Stimulated activated CD8-positive, alpha-beta memory T cell treated with anti-CD3 and anti-CD28 coated beads, Interleukin-15, amount 100 ng/mL, for 24 hours (primary cell): ENCODE measurements around the gene SNRPA1.

Experiments
- DNase-seq: peaks from one replicate; pipeline ENCODE4 v3.0.0-alpha.2; 2020; ENCODE audit warnings: low read depth

Gene SNRPA1

DNA sequence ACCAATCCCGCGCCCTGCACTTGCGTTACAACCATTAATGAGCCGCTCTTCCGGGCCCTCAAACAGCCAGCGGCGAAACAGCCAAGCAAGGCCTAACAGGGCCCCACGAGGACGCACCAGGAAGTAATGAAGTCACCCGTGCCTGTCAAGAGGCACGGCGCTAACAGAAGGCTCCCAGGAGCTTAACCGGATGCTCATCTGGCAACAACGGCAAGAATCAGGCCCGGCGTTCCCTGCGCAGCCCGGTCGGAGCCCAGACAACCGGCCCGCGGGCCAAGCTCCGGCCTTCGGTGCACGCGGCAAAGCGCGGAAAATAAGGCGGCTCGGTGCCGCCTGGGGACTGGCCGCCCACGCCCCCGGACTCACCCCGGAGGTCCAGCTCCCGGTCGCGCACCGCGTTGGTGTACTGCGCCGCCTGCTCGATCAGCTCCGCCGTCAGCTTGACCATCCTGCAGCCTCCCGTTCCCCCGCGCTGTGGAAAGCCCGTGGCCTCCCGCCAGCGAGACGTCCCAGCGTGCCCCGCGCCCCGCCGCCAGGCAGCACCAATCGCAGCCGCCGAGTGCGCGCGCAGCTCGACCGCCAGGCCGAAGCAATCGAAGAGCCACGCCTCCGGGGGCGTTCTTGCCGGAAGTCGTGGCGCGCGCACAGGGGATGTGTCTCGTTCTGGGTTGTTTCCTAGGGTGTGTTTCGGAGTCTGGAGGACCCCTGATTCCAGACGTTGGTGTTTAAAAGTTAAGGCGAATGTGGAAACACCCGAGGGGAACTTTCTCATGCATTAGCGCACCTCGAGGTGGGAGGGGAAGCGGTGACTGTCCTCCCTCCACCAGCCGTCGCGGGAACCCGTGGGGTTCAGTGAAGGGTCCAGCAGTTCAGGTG, at the start of gene SNRPA1:
TSS of gene SNRPA1 (minus strand) at position 518 of the 876 bp plus-strand sequence. CDS start at position 448, 70 bp downstream.
- peak; percentile 99 for DNase-seq

DNA sequence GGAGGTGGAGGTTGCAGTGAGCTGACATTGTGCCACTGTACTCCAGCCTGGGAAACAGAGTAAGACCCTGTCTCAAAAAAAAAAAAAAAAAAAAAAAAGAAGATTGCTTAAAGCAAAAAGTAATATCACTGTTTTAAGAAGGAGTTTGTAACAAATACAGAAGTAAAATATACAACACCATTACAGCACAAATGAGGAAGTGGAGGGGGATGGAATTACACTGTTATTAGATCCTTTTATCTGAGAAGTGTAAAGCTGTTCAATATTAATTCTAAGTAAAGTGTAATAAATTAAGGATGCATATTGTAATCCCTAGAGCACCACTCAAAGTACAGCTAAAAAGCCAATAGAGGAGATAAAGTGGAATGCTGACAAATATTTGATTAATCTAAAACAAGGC, 47.0 kb upstream of the SNRPA1 start:
- no peak for DNase-seq

DNA sequence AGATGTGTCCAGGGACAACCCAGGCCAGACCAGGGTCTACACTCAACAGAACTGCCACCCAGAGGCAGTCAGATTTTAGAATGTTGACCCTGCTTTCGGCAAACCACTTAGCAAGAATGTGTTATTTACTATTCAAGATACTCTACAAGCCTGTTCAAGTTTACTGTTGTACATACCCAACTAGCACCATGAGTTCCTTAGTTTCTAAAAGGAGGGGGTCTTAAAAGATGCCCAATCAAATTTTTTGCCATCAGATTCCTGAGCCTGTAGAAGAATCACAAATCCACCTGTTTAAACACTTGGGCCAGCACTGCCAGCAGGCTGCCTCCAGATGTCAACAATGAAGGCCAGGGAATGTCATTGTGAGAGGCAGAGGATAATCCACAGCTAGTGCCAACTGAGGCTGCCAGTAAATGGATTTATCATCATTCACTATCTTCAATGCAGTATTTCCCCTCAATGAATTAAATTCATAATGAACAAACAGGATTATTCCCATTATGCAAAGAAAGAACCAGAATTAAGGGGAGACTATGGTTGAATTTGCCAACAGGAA, 43.5 kb upstream of the SNRPA1 start:
- no peak for DNase-seq

DNA sequence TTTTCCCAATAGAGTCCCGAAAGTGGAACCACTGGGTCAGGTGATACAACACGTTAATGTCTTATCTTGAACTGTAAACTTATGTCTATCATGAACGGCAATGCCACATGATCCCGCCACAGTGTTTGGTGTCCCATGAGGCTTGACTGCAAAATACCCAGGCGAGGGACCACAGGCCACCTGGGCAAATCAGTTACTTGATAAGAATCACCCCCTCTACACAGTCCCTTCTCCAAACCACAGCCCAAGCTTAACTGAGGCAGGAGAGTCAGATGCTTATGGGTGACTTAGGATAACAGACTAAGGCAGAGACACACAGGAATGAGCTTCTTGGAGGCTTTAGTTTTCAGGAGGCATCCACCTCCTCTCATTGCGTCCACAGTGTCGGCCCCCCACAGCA, 42.9 kb upstream of the SNRPA1 start:
- DNase-seq, result no peak

DNA sequence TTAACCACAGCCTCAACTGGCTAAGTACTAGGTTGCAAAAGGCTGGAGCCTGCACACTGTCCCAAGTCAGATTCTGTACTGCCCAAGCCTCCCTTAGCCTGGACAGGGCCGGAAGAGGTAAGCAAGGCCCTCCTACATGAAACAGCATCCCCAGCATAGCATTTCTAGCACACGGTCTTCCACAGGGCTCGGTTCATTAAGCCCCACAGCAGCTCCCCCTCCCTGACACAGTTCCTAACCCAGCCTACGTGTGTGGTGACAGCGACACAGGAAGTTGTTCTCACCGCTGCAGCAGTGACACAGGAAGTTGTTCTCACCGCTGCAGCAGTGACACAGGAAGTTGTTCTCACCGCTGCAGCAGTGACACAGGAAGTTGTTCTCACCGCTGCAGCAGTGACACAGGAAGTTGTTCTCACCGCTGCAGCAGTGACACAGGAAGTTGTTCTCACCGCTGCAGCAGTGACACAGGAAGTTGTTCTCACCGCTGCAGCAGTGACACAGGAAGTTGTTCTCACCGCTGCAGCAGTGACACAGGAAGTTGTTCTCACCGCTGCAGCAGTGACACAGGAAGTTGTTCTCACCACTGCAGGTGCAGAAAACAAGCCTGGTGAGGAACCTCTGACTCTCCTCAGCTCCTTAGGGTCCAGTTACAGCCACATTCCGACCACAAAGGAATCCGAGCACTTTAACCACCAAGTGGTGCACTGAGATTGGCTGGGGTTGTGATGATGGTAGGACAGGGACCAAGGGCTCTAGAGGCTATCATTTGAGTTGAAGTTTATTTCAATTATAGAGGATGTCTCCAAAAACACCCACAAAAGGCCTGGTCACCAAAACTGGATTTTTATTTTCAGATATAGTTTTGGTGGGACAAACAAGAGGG, 39.1 kb upstream of the SNRPA1 start:
- peak; percentile 15 for DNase-seq

DNA sequence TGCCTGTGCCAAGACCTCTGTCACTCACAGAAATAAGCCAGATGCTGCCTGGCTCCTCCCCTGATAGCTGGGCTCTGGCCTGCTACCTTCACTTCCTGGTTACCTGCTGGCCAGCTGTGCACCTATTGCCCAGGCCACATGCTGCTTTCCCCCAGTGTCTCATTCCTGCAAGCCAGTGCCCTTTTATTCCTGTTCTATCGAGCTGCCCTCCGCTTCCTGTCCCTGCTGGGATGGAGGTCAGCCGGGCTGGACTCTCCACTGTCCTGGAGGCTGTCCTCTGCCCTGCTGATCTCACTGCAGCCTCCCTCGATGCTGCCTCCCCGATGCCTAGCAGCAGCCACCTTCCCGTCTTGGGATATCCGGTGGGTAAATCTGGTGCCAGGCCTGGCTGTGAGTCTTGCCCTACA, 37.0 kb upstream of the SNRPA1 start:
- DNase-seq, result no peak

DNA sequence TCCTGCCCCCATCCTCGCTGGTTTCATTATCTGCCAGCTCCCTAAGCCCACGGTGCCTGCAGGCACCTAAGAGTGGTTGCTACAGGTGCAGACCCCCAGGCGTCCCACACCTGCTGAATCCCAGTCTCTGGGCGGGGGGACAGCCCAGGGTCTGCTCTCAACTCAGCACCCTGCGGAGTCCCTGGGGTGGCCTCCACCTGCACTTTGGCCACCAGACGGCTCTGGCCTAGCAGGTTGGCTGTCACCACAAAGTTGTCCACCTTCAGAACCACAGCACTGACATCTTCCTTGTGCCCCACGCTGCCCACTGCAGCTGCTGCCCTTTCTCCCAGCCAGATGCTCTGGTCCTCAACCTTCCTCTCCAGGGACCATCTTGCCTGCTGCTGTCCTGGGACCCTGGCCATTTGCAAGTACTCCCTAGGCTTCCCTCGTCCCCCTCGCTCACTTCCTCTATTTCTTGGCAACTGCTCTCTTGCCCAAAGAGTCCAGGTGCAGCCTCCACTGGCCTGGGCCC, 34.9 kb upstream of the SNRPA1 start:
- DNase-seq, result no peak

DNA sequence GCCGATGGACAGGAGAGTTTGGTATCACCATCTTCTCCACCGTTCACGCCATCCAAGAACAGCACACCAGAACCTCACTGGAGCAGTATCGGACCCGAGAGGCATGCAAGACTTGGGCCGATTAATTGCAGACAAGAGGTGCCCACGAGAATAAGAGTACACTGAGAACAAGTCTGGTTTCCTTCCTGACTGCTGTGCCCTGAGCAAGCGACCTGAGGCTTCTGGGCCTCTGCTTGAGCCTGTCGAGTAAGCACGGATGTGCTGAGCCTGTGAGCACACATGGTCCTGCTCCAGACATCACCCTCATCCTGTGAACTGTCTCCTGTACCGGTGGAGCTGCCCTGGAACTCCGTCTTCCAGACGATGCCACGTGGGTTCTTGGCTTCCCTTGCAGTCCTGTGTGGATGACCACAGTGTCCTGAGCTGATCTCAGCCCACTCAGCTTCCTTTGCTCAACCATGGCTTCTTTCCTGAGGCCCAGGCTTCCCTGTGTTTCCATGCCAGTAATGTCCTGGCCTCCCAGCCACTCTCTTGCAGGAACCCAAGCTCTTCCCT, 34.3 kb upstream of the SNRPA1 start:
- no peak for DNase-seq

DNA sequence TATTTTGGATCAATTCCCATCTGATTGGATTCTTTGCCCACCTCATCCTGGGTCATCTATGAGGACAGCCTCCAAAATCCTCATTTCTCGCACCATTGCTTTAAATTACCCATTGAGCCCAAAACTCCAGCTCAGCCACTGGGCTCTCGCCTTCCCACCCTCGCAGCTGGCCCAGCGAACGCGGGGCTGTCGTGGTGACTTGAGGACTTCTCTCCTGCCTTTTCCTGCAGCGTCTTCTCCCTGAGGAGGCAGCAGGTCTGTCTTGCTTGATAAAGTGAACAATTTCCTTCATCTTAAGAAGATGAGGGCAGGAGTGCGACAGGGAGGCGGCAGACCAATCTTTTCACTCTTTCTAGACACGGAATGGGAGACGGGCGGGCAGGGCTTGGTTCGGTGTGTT, 33.0 kb upstream of the SNRPA1 start:
- DNase-seq, result no peak

DNA sequence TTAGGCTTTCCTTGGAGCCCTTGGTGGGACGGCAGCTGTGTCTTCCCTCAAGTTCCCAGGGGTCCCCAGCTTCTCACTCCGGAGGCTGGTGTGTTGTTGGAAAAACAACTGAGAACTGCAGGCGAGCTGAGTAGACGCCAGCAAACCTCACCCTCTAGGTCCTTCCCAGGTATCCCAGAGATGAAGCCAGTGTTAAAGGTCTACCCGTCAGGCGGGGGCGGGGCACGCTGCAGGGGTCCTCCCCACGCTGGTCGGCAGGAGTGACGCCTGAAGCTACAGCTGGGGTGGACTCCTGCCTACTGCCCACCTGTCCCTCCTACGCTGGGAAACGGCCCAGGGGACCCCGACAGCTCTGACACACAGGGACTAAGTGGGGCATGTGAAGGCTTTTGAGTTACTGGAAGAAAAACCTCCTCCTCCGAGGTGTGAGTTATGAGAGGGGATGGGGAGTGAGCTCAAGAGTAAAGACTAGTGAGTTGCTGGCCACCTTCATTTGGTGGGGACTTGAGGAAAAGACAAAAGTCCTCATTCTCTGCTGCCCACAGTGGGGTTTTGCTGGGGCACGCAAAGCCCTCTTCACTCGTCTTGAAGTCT, 32.2 kb upstream of the SNRPA1 start:
- no peak for DNase-seq

DNA sequence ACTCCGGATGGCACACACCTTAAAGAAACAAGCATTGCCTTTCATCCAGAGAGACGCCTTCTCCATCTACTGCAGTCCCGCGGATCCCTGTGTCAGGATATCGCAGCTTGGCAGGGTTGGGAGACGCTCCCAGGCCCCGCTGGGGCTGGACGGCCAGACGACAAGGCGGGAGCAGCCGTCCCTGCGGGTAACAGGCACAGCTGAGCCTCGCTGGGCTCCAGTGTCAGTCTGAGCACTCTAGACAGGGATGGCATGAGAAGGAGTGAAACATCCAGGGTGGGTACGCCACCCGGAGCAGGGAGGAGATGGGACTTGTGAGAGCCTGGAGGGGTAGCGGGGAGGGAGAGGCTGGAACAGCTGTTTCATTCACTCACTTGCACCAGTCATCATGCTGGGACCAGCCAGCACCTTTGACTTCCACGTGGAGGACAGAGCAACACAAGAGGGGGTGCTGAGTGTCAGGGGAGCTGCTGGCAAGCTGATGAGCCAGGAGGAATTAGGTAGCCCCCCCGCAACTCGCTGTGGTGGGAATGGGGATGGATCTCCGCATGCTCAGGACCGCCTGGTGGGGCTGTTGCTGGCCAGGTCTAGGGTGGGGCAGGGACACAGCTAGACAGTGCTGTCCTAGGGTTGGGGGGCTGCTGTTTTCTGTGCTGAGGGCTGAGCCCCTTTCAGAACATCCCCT, 31.6 kb upstream of the SNRPA1 start:
- DNase-seq, result no peak

DNA sequence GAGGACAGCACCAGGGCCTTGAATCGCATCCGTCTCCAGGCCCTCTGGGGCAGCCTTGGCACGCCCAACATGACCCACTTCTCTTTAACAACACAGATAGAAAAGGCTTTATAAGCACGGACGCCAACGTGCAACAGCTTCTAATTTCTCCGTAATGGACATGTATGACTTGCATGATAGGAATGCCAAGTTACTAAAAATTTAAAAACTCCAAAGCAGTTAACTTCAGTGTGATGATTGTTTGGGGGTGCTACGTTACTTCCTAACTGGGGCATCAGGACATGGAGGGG, 30.9 kb upstream of the SNRPA1 start:
- DNase-seq, result no peak

DNA sequence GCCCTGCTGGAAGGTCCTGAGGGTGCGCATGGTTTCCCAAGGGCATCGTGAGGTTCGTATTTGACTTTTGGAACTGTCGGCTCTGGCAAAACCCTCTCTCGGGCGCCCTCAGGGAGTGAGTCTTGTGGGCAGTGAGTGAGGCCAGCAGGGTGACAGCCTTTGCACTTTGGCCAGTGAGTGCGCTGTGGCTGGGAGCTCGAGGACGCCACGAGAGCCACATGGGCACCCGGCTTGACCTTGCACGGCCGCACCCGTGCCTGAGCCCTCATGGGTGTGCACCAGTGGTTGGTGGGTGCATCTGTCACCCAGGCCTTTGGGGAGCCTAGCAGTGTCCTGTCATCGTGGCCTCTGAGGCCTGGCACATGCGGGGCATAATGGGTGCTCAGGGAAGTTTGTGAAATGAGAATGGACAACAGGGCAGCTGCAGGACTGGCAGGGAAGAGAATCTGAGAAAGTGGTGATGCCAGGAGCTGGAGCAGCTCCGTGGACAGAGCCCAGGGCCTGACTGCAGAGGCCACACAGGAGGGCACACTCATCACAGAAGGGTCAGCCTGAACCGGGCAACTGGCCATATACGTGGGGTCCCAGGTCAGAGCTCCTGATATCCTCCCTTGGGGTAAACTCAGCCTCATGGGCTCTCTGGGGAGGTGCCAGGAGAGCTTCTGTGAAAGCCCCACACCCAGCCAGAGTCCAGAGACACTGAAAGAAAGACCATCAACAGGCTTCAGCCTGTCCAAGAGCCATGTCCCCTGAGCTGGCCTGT, 30.4 kb upstream of the SNRPA1 start:
- no peak for DNase-seq

DNA sequence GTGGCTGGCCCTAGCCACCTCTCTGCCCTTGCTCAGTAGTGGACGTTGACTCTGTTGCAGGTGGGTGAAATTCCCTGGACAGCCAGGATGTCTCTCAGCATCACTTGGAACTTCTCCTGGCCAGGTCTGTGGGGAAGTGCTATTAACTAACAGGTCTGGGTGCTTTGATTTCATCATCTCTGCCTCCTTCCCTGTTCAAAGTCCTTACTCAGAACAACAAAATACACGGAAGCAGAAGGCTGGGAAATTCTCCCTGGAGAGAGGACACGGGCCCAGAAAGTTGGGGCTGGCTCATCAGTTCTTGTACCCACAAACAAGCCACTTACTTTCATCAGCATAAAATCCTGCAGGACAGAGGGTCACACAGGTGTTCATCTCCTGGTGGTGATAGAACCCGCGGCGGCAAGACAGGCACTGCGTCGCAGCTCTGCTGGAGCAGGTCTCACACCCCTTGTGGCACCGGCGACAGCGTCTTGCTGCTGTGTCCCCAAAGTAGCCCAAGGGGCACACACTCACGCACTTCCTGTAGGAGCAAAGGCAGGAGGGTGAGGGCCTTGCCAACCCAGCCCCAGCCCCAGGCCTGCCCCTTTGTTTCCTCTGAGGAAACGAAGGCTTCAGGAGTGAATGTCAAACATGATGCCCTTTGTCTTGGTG, 29.6 kb upstream of the SNRPA1 start:
- DNase-seq, result no peak

DNA sequence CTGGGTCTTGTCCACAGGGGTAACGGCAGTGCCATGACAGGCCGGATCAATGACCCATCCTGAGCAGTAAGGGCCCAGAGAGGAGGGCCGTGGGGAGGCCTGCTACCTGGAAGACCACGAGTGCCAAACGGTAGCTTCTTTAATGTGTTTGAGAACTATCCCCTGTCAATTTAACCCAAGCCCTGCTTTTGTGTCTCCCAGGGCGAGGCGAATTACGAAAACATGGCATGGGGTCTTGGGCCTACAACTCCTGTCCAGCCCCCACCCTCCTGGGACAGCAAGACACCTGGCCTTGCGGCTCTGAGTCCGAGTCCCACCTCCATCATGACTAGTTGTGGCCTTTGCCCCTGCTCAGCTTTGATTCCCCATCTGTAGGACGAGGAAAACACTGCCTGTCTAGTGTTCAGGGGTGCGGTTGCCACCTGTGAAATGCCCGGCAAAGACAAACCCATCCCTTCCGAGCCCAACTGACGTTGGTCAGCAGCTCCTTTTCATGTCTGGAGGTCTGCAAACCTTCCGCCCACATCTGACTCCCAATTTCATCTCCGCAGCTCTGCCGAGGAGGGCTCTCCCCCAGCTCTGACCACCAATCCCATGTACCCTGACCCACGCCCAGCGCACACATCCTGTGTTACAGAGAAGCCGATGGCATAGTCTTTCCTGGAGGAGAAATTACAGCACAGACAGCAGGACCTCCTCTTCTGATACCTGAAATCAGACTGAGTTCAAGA, 28.9 kb upstream of the SNRPA1 start:
- DNase-seq, result no peak

DNA sequence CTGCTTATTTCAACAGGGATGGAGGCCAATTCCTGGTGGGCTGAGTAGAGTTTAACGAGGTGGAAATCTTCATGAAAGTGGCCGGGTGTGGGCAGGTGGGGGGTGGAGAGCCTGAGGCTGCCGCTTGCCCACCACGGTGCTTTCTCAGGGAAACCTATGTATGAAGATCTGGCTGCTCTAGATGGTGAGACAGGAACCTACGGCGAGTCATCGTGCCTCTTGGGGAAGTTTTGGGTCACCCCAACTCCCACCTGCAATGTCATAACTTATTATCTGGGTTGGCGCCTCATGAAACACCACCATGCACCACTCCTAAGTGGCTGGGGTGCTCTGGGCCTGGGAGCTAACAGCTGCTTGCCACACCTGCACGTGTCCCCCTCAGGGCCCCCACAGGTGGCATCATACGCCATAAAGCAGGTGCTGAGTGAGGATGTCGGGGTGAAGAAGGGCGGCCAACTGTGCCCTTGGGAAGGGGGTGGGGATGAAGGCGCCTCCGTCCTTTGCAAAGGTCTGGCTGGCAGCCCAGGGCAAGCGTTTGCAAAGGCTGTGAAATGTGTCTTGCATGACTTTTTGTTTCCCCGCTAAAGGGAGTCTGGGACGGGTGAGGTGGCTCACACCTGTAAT, 27.9 kb upstream of the SNRPA1 start:
- no peak for DNase-seq

DNA sequence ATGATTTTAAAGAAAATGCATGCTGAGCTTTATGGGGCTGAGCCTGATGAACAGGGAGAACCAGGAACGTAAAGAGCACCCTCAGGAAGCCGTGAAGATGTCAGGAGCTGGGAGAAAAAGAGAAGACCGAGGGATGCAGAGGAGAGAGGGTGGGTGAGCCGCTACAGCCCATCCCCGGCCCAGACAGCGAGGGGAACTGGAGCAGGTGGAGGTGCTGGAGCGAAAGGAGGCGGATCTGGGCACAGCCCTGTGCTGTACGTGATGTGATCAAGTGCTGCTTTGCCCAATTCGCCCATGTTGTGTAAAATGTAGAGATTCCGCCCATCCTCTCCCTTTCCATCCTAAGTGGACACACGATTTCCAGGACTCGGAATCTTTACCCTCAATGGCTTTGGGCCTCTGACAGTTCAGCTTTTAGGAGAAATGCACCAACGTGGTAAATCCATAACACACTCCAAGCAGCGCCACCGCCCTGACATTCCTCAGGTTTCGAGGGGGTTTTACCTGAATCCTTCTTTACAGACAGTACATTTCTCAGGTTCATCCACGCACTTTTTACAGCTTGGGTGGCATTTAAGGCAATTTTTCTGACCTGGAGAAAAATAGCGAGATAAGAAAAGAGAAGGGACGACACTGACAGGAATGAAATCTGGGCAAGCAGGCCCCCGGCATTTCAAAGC, 27.1 kb upstream of the SNRPA1 start:
- no peak for DNase-seq

DNA sequence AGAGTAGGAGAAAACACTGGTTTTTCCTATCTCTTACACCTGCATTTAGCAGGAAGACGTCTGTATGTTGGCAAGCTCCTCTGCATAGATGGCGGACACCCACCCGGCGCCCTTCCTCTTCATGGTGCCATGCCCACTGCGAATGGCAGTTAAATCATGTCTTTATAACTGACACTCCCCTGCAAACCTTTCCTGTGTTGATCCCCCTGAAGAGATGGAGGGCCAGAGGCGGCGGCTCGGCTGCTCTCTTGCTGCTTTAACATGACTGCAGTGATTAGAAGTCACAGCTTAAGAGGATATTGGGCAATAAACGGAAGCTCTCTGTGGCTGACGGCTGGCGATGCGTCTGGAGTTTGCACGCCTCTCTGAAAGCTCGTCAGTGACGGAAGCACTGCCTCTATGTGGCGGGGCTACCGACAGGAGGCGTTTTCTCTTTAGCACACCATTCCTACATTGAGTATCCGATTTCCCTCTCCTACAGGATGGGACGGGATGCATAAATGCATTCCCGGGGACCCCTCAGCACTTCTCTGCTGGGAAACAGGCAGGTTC, 25.5 kb upstream of the SNRPA1 start:
- DNase-seq, result peak; percentile 17
